NB4 (cell line): ENCODE measurements around the gene BPIFB3.

Experiments
- MYC ChIP-seq: IDR thresholded peaks from 2 replicates; pipeline ENCODE4 v1.6.1; 2011; ENCODE audit warnings: low read depth, low read length
- POLR2A ChIP-seq: IDR thresholded peaks from 2 replicates; pipeline ENCODE4 v1.6.1; 2011; ENCODE audit warnings: mild to moderate bottlenecking; ENCODE audit not compliant: insufficient read length; ENCODE audit errors: extremely low read depth
- TF ChIP-seq, protein P1 (sequence below): IDR thresholded peaks from one replicate; pipeline ENCODE4 v1.5.1; 2012; ENCODE audit warnings: low read depth, low read length

DNA sequence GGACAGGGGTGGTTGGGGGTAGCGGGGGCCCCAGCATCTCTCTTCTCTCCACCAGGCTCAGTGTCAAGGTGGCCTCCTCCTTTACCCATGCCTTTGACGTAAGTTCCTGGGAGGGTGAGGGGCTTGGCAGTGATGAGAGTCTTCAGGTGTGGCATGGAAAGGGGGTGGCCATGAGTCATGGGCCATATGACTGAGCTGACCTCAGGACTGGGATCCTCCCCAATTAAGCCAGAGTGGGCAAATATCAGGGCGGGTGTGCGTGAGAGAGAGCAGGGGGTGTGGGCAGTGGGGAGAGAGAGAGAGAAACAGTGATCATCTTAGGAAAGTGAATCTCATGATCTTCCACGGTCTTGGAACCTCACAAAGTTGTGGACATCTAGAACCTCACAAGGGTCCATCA is 17.5 kb downstream of the BPIFB3 start:
- no peak for TF ChIP-seq POLR2A
- no peak for TF ChIP-seq MYC
- TF ChIP-seq, protein P1, sequence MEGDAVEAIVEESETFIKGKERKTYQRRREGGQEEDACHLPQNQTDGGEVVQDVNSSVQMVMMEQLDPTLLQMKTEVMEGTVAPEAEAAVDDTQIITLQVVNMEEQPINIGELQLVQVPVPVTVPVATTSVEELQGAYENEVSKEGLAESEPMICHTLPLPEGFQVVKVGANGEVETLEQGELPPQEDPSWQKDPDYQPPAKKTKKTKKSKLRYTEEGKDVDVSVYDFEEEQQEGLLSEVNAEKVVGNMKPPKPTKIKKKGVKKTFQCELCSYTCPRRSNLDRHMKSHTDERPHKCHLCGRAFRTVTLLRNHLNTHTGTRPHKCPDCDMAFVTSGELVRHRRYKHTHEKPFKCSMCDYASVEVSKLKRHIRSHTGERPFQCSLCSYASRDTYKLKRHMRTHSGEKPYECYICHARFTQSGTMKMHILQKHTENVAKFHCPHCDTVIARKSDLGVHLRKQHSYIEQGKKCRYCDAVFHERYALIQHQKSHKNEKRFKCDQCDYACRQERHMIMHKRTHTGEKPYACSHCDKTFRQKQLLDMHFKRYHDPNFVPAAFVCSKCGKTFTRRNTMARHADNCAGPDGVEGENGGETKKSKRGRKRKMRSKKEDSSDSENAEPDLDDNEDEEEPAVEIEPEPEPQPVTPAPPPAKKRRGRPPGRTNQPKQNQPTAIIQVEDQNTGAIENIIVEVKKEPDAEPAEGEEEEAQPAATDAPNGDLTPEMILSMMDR: no peak
